Measurements from ENCODE around the gene VPS18.

DNA sequence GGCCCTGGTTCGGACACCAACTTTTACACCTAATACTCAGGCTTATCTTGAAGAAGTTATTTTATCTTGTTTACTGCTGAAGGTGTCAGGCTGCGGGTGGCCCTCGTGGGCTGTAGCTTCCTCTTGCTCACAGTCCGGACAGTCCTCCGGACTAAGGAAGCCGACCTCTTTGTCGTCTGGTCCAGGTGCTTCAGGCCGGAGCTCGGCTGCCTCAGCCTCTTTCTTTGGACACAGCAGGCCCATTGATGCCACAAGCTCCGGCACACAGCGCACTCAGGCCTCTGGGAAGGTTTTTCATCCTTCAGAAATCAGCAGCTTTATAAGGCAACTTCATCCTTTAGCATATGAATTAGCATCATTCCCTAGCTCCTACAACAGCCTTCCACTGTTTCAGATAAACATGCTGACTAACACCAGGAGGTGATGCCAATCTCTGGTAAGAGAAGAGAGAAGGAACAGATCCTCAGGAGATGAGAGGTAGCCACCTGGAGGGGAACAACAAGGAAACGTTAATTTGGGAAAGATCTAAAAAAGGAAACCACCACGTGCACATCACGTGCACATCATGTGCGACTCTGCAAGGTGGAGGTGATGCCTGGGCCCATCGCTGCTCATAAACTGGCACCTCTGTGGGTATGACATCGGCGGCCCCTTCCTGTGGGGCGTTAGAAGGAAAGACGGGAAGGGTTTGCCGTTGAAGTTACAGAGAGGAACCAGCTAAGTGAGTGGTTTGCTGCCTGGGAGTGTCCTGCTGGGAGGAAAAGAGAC is 54.6 kb downstream of the VPS18 start:
- TF ChIP-seq, protein P1, sequence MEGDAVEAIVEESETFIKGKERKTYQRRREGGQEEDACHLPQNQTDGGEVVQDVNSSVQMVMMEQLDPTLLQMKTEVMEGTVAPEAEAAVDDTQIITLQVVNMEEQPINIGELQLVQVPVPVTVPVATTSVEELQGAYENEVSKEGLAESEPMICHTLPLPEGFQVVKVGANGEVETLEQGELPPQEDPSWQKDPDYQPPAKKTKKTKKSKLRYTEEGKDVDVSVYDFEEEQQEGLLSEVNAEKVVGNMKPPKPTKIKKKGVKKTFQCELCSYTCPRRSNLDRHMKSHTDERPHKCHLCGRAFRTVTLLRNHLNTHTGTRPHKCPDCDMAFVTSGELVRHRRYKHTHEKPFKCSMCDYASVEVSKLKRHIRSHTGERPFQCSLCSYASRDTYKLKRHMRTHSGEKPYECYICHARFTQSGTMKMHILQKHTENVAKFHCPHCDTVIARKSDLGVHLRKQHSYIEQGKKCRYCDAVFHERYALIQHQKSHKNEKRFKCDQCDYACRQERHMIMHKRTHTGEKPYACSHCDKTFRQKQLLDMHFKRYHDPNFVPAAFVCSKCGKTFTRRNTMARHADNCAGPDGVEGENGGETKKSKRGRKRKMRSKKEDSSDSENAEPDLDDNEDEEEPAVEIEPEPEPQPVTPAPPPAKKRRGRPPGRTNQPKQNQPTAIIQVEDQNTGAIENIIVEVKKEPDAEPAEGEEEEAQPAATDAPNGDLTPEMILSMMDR (conservative IDR thresholded peaks at IDR 0.05 in 1 of 2, IDR thresholded peaks at IDR 0.05 in 1 of 2; ENCODE audit: low read depth in 1 of 2, low read length in 2 of 2), result no peak
- no peak for TF ChIP-seq EZH2 (IDR thresholded peaks at IDR 0.05; ENCODE audit: low read length, missing control alignments)
